RWPE2 (cell line): ENCODE data around the gene ELFN1.

Source experiments
- ATAC-seq: fragments of 200-7000 bp; cut with Tn5 transposase; 3 replicates; pipeline ENCODE4 v1.9.1; 2021; ENCODE audit warnings: low read depth
- DNase-seq: peaks from one replicate; pipeline ENCODE4 v3.0.0-alpha.2; 2020; ENCODE audit warnings: low spot score
- H3K27ac ChIP-seq: fragments of 450-650 bp; 2 replicates; pipeline ENCODE4 v1.5.1; 2017; ENCODE audit warnings: mild to moderate bottlenecking; ENCODE audit not compliant: poor library complexity, severe bottlenecking
- H3K27me3 ChIP-seq: fragments of 250-450 bp; sonication (Bioruptor Pico); 2 replicates; pipeline ENCODE4 v1.5.1; 2021; ENCODE audit warnings: mild to moderate bottlenecking, moderate library complexity; ENCODE audit not compliant: insufficient read depth, poor library complexity, severe bottlenecking
- H3K36me3 ChIP-seq: fragments of 250-450 bp; sonication (Bioruptor Pico); 2 replicates; pipeline ENCODE4 v1.5.1; 2020; ENCODE audit warnings: low read depth, mild to moderate bottlenecking, moderate library complexity
- H3K4me1 ChIP-seq: fragments of 250-450 bp; sonication (Bioruptor Pico); 2 replicates; pipeline ENCODE4 v1.5.1; 2021; ENCODE audit warnings: mild to moderate bottlenecking, moderate library complexity; ENCODE audit not compliant: insufficient read depth, poor library complexity, severe bottlenecking
- H3K4me3 ChIP-seq: fragments of 250-450 bp; sonication (Bioruptor Pico); 2 replicates; pipeline ENCODE4 v1.5.1; 2021; ENCODE audit warnings: mild to moderate bottlenecking, moderate library complexity; ENCODE audit not compliant: severe bottlenecking
- H3K9me3 ChIP-seq: fragments of 250-450 bp; sonication (Bioruptor Pico); 2 replicates; pipeline ENCODE4 v1.5.1; 2021; ENCODE audit warnings: mild to moderate bottlenecking, moderate library complexity; ENCODE audit not compliant: severe bottlenecking
- TF ChIP-seq, protein P1 (sequence below): fragments of 450-650 bp; IDR thresholded peaks from one replicate; pipeline ENCODE4 v1.5.1; 2017; ENCODE audit warnings: mild to moderate bottlenecking, moderate library complexity; ENCODE audit not compliant: poor library complexity, severe bottlenecking

The ELFN1 gene

DNA sequence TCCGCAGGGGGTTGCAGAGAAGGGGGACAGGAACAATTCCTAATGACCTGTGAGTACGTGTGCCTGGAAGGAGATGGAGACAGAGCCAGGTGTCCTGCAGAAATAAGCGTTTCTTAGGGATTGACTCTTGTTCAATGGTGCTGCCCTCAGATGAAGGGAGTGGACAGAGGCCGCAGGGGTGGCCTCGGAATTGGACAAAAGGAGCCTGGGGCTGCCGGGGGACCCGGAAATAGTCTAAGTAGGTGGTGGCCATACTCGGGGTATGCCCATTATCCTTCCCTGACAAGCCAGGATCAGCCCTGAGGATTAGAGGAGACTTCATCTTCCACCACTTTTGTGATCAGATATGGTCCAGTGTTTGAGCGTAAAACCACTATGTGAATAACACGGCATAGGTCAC, 39.2 kb downstream of the ELFN1 start:
- Histone ChIP-seq H3K27ac (no peak overlapping the region), H3K27me3 (no peaks in the 10 kb centered on the region), H3K4me3 (no peak overlapping the region), H3K36me3 (no peaks in the 10 kb centered on the region), H3K4me1 (no peaks in the 10 kb centered on the region), H3K9me3 (no peaks in the 10 kb centered on the region)
- TF ChIP-seq, protein P1, sequence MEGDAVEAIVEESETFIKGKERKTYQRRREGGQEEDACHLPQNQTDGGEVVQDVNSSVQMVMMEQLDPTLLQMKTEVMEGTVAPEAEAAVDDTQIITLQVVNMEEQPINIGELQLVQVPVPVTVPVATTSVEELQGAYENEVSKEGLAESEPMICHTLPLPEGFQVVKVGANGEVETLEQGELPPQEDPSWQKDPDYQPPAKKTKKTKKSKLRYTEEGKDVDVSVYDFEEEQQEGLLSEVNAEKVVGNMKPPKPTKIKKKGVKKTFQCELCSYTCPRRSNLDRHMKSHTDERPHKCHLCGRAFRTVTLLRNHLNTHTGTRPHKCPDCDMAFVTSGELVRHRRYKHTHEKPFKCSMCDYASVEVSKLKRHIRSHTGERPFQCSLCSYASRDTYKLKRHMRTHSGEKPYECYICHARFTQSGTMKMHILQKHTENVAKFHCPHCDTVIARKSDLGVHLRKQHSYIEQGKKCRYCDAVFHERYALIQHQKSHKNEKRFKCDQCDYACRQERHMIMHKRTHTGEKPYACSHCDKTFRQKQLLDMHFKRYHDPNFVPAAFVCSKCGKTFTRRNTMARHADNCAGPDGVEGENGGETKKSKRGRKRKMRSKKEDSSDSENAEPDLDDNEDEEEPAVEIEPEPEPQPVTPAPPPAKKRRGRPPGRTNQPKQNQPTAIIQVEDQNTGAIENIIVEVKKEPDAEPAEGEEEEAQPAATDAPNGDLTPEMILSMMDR: no peak
- no peak for ATAC-seq
- DNase-seq: no peak

DNA sequence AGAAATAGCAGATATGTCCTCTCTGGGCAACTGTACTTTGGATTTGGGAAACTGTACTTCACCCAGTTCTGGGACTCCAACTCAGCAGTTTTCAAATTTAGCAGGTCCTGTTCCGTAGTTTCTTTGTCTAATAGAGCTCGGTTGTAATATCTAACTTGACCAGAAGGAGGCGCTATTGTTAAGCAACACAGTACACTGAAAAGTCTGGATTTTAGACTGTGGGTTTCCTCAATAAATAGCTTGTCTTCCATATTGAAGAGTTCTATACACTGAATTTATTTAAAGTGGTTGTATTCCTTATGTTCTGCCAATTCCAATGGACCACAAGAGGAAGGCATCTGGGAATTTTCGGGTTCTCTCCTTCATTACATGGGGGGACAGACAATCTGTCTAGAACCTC, 39.8 kb downstream of the ELFN1 start:
- TF ChIP-seq, protein P1: peak; percentile 7
- Histone ChIP-seq H3K9me3 (no peaks in the 10 kb centered on the region), H3K4me3 (no peak overlapping the region), H3K27me3 (no peaks in the 10 kb centered on the region), H3K36me3 (no peaks in the 10 kb centered on the region), H3K4me1 (no peaks in the 10 kb centered on the region), H3K27ac (no peak overlapping the region)
- no peak for DNase-seq
- ATAC-seq: no peak

DNA sequence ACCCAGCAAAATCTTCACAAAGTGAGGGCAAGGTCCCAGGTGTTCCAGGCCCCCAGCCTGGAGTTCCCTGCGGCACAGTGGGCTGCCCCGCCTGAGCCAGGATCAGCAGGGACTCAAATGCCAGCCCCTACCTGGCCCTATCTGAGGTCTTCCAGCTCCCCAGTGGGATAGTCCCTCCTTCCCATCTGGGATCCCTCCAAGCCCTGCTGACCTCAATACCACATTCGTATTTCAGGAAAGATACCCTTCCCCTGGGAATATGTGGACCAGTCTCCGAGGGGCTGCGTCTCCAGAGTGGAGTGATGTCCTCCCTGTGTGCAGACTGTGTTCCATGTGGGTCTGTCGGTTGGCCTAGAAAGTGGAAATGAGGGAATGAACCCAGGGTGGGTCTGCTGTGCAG, 40.9 kb downstream of the ELFN1 start:
- ATAC-seq: no peak
- no peaks in the 10 kb centered on the region for H3K36me3 ChIP-seq
- no peak overlapping the region for H3K4me3 ChIP-seq
- peak; percentile 34 for DNase-seq
- H3K9me3 ChIP-seq: no peaks in the 10 kb centered on the region
- TF ChIP-seq, protein P1: no peak
- no peak overlapping the region for H3K27ac ChIP-seq
- H3K4me1 ChIP-seq: no peaks in the 10 kb centered on the region
- H3K27me3 ChIP-seq: no peaks in the 10 kb centered on the region

DNA sequence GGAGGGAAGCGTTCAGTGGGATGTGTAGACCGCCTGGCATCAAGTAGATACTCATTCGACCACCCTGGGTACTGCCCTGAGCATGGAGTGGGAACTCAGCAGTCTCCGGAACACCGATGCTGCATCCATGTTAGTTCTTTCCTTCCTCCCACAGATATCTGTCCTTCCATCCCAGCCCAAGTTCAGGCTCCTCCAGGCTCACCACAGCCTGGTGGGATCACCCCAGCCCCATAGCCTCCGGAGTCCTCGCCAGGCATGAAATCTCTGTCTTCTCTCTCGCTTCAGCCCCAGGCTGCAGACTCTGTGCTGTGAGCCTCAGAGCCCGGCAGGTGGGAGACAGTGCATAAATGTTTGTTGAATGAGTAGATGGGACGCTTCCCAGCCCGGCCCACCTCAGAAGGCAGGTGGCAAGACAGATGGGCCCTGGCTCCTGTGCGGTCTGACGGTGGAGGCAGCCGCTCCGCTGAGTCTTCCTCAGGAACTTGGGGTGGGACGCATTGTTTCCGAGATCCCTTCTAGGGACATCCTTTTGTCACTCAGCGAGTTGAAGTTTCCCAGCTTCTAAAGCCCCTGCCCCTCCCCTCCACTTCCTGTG, 42.9 kb downstream of the ELFN1 start:
- Histone ChIP-seq H3K4me3 (no peak overlapping the region), H3K4me1 (no peaks in the 10 kb centered on the region), H3K27me3 (no peaks in the 10 kb centered on the region), H3K9me3 (no peaks in the 10 kb centered on the region), H3K36me3 (no peaks in the 10 kb centered on the region), H3K27ac (no peak overlapping the region)
- ATAC-seq: no peak
- DNase-seq: no peak
- TF ChIP-seq, protein P1: no peak
